WERI-Rb-1 (cell line): ENCODE results near the gene GFRA1.

Experiments
- DNase-seq: peaks from one replicate; pipeline ENCODE4 v3.0.0-alpha.2; 2020
- H3K27ac ChIP-seq: fragments of 250-450 bp; sonication (Bioruptor Pico); 2 replicates; pipeline ENCODE4 v1.5.1; 2020; ENCODE audit warnings: mild to moderate bottlenecking, moderate library complexity
- H3K27me3 ChIP-seq: fragments of 250-450 bp; sonication (Bioruptor Pico); 2 replicates; pipeline ENCODE4 v1.5.1; 2021; ENCODE audit warnings: mild to moderate bottlenecking, low read depth, moderate library complexity; ENCODE audit not compliant: insufficient read depth, severe bottlenecking
- H3K36me3 ChIP-seq: fragments of 250-450 bp; sonication (Bioruptor Pico); 2 replicates; pipeline ENCODE4 v1.5.1; 2020; ENCODE audit warnings: mild to moderate bottlenecking, moderate library complexity
- H3K4me3 ChIP-seq: 2 replicates; pipeline ENCODE4 v1.5.1; 2011; ENCODE audit warnings: low read depth, mild to moderate bottlenecking, control low read depth, low read length
- H3K9me3 ChIP-seq: fragments of 250-450 bp; sonication (Bioruptor Pico); 2 replicates; pipeline ENCODE4 v1.5.1; 2021; ENCODE audit warnings: mild to moderate bottlenecking, moderate library complexity; ENCODE audit not compliant: severe bottlenecking
- CTCF ChIP-seq: IDR thresholded peaks from 2 replicates; pipeline ENCODE4 v1.5.1; 2011; ENCODE audit warnings: low read depth, mild to moderate bottlenecking, control low read depth, inconsistent platforms, low read length

The GFRA1 gene

GRCh38 chr10:116160271-116160670, 112.7 kb downstream of the GFRA1 start:
- Histone ChIP-seq H3K27me3 (no peaks in the 10 kb centered on the region), H3K9me3 (no peaks in the 10 kb centered on the region), H3K4me3 (no peak overlapping the region), H3K27ac (no peak overlapping the region), H3K36me3 (no peaks in the 10 kb centered on the region)
- DNase-seq: no peak
- no peak for TF ChIP-seq CTCF

- Histone ChIP-seq H3K36me3 (no peaks in the 10 kb centered on the region), H3K4me3 (no peak overlapping the region), H3K9me3 (no peaks in the 10 kb centered on the region), H3K27ac (no peak overlapping the region), H3K27me3 (no peaks in the 10 kb centered on the region)
- TF ChIP-seq CTCF: no peak
- DNase-seq: no peak
Measured at GRCh38 chr10:116159197-116159596, 113.8 kb downstream of the GFRA1 start.

GRCh38 chr10:116158036-116158435, 115.0 kb downstream of the GFRA1 start:
- DNase-seq: no peak

GRCh38 chr10:116157485-116157884, 115.5 kb downstream of the GFRA1 start:
- Histone ChIP-seq H3K27ac (no peak overlapping the region), H3K4me3 (no peak overlapping the region), H3K27me3 (no peaks in the 10 kb centered on the region), H3K9me3 (no peaks in the 10 kb centered on the region), H3K36me3 (no peaks in the 10 kb centered on the region)
- no peak for DNase-seq
- TF ChIP-seq CTCF: no peak

More at GRCh38 chr10:116158036-116158435, 115.0 kb downstream of the GFRA1 start:
- Histone ChIP-seq H3K4me3 (no peak overlapping the region), H3K27me3 (no peaks in the 10 kb centered on the region), H3K27ac (no peak overlapping the region), H3K36me3 (no peaks in the 10 kb centered on the region), H3K9me3 (no peaks in the 10 kb centered on the region)
- no peak for TF ChIP-seq CTCF

- TF ChIP-seq CTCF: no peak
- DNase-seq: no peak
- no peaks in the 10 kb centered on the region for H3K9me3 ChIP-seq
Measured at GRCh38 chr10:116156819-116157218, 116.2 kb downstream of the GFRA1 start.

GRCh38 chr10:116155191-116155590, 117.8 kb downstream of the GFRA1 start:
- no peaks in the 10 kb centered on the region for H3K27me3 ChIP-seq
- H3K4me3 ChIP-seq: no peak overlapping the region
- H3K27ac ChIP-seq: no peak overlapping the region
- no peaks in the 10 kb centered on the region for H3K9me3 ChIP-seq
- DNase-seq: no peak
- TF ChIP-seq CTCF: no peak
- no peaks in the 10 kb centered on the region for H3K36me3 ChIP-seq

More at GRCh38 chr10:116156819-116157218, 116.2 kb downstream of the GFRA1 start:
- no peaks in the 10 kb centered on the region for H3K36me3 ChIP-seq
- H3K27ac ChIP-seq: no peak overlapping the region
- no peak overlapping the region for H3K4me3 ChIP-seq
- no peaks in the 10 kb centered on the region for H3K27me3 ChIP-seq
